A673 (cell line): ENCODE measurements around the gene WDR82. TPM values are rescaled to one million over a fixed set of nuclear protein-coding genes. Genes with fewer than 3 reads are reported as not detected.

Source experiments
- BruUV-seq: library from RNA; stranded (reverse); fragments of 400-500 nt; replicated peaks from 2 replicates; lab custom pipeline; 2021; lab: Mats Ljungman, UMichigan
- CTCF ChIA-PET: fragments of 300-600 bp; sonication (Branson Sonifier 250); formaldehyde crosslinking; loops from one replicate; lab custom pipeline; 2022; ENCODE audit warnings: antibody characterized with exemption; lab: Charles Lee
- POLR2A ChIA-PET: fragments of 300-600 bp; sonication (Branson Sonifier 250); formaldehyde crosslinking; loops from one replicate; lab custom pipeline; 2022; ENCODE audit warnings: antibody characterized with exemption; ENCODE audit not compliant: low non-redundant PET; lab: Charles Lee
- DNase-seq: peaks from one replicate; pipeline ENCODE4 v3.0.0-alpha.2; 2015; ENCODE audit warnings: low spot score
- H3K27ac ChIP-seq: fragments of 200-600 bp; sonication (generic); 2 replicates; pipeline ENCODE4 v1.5.1; 2016; ENCODE audit warnings: mixed run types, low read depth, mild to moderate bottlenecking, mixed read lengths, antibody characterized with exemption, low read length; ENCODE audit not compliant: poor library complexity, severe bottlenecking
- H3K27me3 ChIP-seq: fragments of 200-600 bp; sonication (generic); replicated peaks from 2 replicates; pipeline ENCODE4 v1.6.1; 2017; ENCODE audit warnings: mixed run types, low read depth, mild to moderate bottlenecking, mixed read lengths, antibody characterized with exemption, low read length; ENCODE audit not compliant: insufficient read depth, poor library complexity
- H3K36me3 ChIP-seq: fragments of 200-600 bp; sonication (generic); 2 replicates; pipeline ENCODE4 v1.6.1; 2016; ENCODE audit warnings: mixed run types, mild to moderate bottlenecking, mixed read lengths, antibody characterized with exemption, low read length; ENCODE audit not compliant: insufficient read depth, poor library complexity, severe bottlenecking
- H3K4me1 ChIP-seq: fragments of 200-600 bp; sonication (generic); 2 replicates; pipeline ENCODE4 v1.6.1; 2017; ENCODE audit warnings: mixed run types, mild to moderate bottlenecking, mixed read lengths, antibody characterized with exemption, low read length; ENCODE audit not compliant: insufficient read depth, poor library complexity, severe bottlenecking
- H3K4me3 ChIP-seq: fragments of 200-600 bp; sonication (generic); 2 replicates; pipeline ENCODE4 v1.5.1; 2016; ENCODE audit warnings: low read depth, mixed run types, mild to moderate bottlenecking, mixed read lengths, low read length; ENCODE audit not compliant: poor library complexity, severe bottlenecking
- H3K9me3 ChIP-seq: fragments of 200-600 bp; sonication (generic); 2 replicates; pipeline ENCODE4 v1.6.1; 2016; ENCODE audit warnings: mixed run types, low read depth, mild to moderate bottlenecking, mixed read lengths, antibody characterized with exemption, low read length; ENCODE audit not compliant: poor library complexity, severe bottlenecking
- EZH2 ChIP-seq: fragments of 200-600 bp; sonication (generic); IDR thresholded peaks from 2 replicates; pipeline ENCODE4 v1.6.1; 2017; ENCODE audit warnings: borderline replicate concordance, low read depth, mild to moderate bottlenecking, mixed read lengths, antibody characterized with exemption, low read length; ENCODE audit not compliant: poor library complexity, severe bottlenecking
- intact Hi-C: fragments of 100-400 bp; cut with micrococcal nuclease; formaldehyde crosslinking; loops from one replicate; pipeline ENCODE4 v1.10.0; 2022; ENCODE audit not compliant: unreplicated experiment
- total RNA-seq: library from RNA; stranded (reverse); gene quantifications from 2 replicates; pipeline ENCODE4 v1.2.3, GENCODE V29; 2021
- TF ChIP-seq, protein P1 (sequence below): fragments of 300-800, 200-600 bp; sonication (generic); conservative IDR thresholded peaks from 2 replicates; pipeline ENCODE4 v1.5.1; 2017; ENCODE audit warnings: low read depth, mild to moderate bottlenecking, antibody characterized with exemption, low read length, moderate library complexity, mixed read lengths

Gene WDR82
- total RNA-seq, 1 experiment from 2014 or later, result 54.3 TPM

DNA sequence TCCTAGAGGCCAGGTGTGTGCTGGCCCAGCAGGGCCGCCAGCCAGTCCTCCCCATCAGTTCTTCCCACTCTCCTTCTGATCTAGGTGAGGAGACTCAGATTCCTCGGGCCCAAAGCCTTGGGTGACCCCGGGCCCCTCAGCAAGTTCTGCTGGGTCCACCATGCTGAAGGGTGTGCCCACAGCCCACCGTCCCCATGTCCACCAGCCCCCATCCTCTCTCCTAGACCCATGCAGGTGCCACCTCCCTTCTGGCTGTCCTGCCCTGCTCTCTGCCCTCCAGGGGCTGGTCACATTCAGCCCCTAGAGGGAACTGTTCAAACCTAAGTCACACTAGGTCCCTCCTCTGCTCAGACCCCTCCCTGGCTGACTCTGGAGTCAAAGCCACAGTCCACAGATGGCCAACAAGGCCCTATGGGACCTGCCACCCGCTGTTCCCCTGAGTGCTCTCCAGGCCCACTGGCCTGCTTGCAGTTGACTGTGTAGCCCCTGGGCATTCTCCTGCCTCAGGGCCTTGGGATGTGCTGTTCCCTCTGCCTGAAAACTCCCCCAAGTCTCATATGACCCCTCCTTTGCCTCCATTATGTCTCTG is 52.1 kb downstream of the WDR82 start:
- DNase-seq, result no peak
- Histone ChIP-seq H3K4me3 (no peak overlapping the region), H3K27ac (no peak overlapping the region), H3K27me3 (no peaks in the 10 kb centered on the region), H3K36me3 (no peaks in the 10 kb centered on the region), H3K4me1 (no peaks in the 10 kb centered on the region), H3K9me3 (no peaks in the 10 kb centered on the region)
- no TSS peak for BruUV-seq
- intact Hi-C loops, result no loop called here
- CTCF ChIA-PET, result no interaction called here
- POLR2A ChIA-PET, result no interaction called here
- TF ChIP-seq, protein P1, sequence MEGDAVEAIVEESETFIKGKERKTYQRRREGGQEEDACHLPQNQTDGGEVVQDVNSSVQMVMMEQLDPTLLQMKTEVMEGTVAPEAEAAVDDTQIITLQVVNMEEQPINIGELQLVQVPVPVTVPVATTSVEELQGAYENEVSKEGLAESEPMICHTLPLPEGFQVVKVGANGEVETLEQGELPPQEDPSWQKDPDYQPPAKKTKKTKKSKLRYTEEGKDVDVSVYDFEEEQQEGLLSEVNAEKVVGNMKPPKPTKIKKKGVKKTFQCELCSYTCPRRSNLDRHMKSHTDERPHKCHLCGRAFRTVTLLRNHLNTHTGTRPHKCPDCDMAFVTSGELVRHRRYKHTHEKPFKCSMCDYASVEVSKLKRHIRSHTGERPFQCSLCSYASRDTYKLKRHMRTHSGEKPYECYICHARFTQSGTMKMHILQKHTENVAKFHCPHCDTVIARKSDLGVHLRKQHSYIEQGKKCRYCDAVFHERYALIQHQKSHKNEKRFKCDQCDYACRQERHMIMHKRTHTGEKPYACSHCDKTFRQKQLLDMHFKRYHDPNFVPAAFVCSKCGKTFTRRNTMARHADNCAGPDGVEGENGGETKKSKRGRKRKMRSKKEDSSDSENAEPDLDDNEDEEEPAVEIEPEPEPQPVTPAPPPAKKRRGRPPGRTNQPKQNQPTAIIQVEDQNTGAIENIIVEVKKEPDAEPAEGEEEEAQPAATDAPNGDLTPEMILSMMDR, result no peak
- no peak for TF ChIP-seq EZH2

DNA sequence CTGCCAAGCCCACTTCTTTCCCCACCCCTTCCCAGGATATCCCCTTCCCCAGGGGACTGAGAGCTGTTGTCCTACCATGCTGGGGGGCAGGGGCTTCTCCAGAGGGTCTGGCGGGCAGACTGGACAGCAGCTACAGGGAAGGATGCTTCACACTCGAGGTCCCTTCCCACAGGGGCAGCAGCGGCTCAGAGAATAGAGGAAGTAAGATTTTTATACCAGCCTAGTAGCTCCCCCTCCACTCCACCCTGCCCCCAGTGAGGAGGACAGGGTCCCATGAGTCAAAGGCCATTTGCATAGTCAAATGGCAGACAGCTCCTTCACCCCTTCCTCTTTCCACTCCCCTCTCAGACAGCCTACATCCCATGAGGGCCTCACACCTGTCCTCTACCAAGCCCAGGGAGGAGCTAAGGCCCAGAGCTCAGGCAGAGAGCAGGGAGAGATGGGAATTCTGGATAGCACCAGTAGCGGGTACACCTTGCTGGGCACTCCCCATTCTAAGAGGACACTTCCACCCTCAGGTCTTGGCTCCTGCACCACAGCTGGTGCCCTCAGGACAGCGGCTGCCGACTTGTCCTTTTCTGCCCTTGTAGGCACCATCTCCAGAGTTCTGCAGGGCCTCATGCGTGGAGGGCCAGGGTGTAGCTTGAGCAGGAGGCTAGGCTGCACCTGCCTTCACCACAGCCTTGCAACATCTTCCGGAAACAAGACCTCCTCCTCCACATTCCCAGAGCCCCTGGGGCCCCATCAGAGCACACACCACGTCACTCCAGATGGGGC is 52.8 kb downstream of the WDR82 start, which contains the start of gene TLR9:
TSS of gene TLR9 (minus strand) at position 194 of the 777 bp plus-strand sequence. CDS start at position 78, 116 bp downstream.
- intact Hi-C loops, result no loop called here
- TF ChIP-seq, protein P1, result no peak
- no peak for TF ChIP-seq EZH2
- no peak within 1 kb of the TSS for H3K4me3 ChIP-seq
- ChIA-PET CTCF (no interaction called here), POLR2A (no interaction called here)
- BruUV-seq, result no TSS peak
- DNase-seq, result no peak
- H3K27me3 ChIP-seq, result no peaks in the 10 kb centered on the region
- H3K9me3 ChIP-seq, result no peaks in the 10 kb centered on the region
- no peak within 1 kb of the TSS for H3K27ac ChIP-seq
- no peaks in the 10 kb centered on the region for H3K4me1 ChIP-seq
- no peaks in the 10 kb centered on the region for H3K36me3 ChIP-seq

DNA sequence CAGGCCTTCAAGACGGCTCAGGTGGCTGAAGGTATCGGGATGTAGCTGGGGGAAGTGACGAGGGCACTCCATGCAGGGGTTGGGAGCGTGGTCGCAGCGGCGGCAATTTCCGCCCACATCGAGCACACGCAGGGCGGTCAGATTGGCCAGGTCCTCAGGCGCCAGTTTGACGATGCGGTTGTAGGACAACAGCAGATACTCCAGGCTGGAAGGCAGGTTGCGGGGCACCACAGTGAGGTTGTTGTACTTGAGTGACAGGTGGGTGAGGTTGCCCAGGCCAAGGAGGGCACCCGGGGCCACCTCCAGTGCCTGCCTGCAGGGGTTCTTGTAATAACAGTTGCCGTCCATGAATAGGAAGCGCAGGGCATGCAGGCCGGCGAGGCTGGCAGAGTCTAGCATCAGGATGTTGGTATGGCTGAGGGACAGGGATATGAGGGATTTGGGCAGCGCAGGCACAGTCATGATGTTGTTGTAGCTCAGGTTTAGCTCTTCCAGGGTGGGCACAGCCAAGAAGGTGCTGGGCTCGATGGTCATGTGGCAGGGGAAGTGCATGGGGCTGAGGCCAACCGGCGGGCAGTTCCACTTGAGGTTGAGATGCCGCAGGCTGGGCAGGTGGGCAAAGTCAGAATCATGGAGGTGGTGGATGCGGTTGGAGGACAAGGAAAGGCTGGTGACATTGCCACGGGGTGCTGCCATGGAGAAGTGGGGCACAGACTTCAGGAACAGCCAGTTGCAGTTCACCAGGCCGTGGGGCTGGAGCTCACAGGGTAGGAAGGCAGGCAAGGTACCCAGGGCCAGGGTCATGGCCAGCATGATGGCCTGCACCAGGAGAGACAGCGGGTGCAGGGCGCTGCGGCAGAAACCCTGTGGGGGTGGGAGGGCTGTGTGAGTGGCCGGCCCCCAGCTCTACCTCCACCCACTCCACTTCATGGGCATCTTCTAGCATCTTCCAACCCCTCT is 54.7 kb downstream of the WDR82 start:
- DNase-seq, result no peak
- POLR2A ChIA-PET, result no interaction called here
- TF ChIP-seq EZH2, result no peak
- TF ChIP-seq, protein P1, result no peak
- BruUV-seq, result no TSS peak
- Histone ChIP-seq H3K27ac (no peak overlapping the region), H3K36me3 (no peaks in the 10 kb centered on the region), H3K9me3 (no peaks in the 10 kb centered on the region), H3K27me3 (no peaks in the 10 kb centered on the region), H3K4me1 (no peaks in the 10 kb centered on the region), H3K4me3 (no peak overlapping the region)
- intact Hi-C loops, result loop anchor here (5.0 kb wide), 1 partner anchor 224 kb away; the partner anchor contains the start of gene SEMA3G
- CTCF ChIA-PET, result no interaction called here
